SK-N-SH treated with all-trans-retinoic acid at 6 μM for 48 hours (cell line): ENCODE measurements around the gene ZNF586.

Experiments
- ARNTL ChIP-seq: fragments of 450-650 bp; formaldehyde crosslinking; IDR thresholded peaks from 2 replicates; pipeline ENCODE4 v1.5.0; 2020; ENCODE audit warnings: low read depth, mild to moderate bottlenecking, moderate library complexity, borderline replicate concordance
- ZC3H10 ChIP-seq: fragments of 250-450 bp; sonication (Bioruptor Pico); IDR thresholded peaks from 2 replicates; pipeline ENCODE4 v1.5.1; 2021; ENCODE audit warnings: mild to moderate bottlenecking, moderate library complexity
- ZFP30 ChIP-seq: fragments of 450-650 bp; formaldehyde crosslinking; IDR thresholded peaks from 2 replicates; pipeline ENCODE4 v1.5.0; 2022; ENCODE audit warnings: mild to moderate bottlenecking, moderate library complexity

- TF ChIP-seq ZFP30 (CRISPR knock-in tag) (no peak), ARNTL (CRISPR knock-in tag) (no peak), ZC3H10 (CRISPR knock-in tag) (no peak)
Observed at GRCh38 chr19:57817976-57818375, 48.5 kb downstream of the ZNF586 start.
